HG03565 (cell line): ENCODE measurements around the gene SYP.

Experiments used
- ATAC-seq: cut with Tn5 transposase; IDR thresholded peaks from one replicate; pipeline ENCODE4 v1.9.1; 2021; ENCODE audit warnings: mild to moderate bottlenecking, moderate library complexity; ENCODE audit not compliant: unreplicated experiment

The SYP gene

GRCh38 chrX:49199906-49200771 is at the start of gene SYP:
SYP (minus strand) TSS chrX:49200193; CDS start chrX:49200186, 7 bp downstream.
- peak; percentile 97 for ATAC-seq

- ATAC-seq = no peak
Observed at GRCh38 chrX:49249616-49250015, 49.6 kb upstream of the SYP start.

- ATAC-seq = no peak
Observed at GRCh38 chrX:49249071-49249470, 49.1 kb upstream of the SYP start.

GRCh38 chrX:49247916-49248811 is 48.2 kb upstream of the SYP start:
- no peak for ATAC-seq

DNA sequence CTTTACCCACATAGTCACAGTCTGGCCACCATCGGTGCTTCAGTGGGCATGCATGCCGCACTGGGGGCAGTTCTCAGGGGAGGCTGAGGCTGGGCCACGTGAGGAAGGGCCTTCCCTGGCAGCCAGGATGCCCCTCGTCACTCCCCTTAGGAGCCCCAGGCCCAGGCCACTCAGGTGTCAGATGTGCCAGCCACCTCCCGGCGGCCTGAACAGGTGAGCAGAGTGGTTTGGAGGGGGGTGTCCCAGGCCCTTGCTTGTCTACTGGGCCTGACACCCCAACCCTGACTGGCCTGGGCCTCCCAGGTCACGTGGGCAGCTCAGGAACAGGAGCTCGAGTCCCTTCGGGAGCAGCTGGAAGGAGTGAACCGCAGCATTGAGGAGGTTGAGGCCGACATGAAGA is 47.4 kb upstream of the SYP start:
- no peak for ATAC-seq

DNA sequence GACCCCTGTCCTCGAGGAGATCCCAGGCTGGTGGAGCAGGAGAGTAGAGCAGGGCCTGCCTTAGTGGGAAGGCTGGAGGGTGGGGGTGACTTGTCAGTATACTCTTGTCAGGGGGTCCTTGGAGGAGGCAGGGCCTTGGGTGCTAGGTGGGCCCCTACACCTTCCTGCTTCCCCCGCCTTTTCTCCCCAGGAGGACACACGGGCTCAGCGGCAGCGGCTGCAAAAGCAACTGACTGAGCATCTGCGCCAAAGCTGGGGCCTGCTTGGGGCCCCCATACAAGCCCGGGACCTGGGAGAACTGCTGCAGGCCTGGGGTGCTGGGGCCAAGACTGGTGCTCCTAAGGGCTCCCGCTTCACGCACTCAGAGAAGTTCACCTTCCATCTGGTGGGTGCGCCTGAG is 46.5 kb upstream of the SYP start:
- ATAC-seq = no peak

GRCh38 chrX:49244207-49244606 is 44.2 kb upstream of the SYP start:
- ATAC-seq = no peak

DNA sequence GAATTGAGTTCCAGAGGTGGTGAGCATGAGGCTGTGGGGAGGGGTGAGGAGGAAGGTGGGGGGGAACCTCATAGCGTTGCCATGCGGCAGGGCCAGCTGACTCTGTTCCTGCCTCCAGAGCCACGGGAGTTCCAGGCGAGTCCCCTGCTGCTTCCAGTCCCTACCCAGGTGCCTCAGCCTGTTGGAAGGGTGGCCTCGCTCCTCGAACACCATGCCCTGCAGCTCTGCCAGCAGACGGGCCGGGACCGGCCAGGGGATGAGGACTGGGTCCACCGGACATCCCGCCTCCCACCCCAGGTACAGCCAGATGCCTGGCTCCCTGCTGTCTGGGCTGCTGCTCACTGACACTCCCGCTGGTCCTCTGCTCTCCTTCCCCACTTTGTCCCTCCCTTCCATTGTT is 43.2 kb upstream of the SYP start:
- ATAC-seq = no peak

- no peak for ATAC-seq
Observed at GRCh38 chrX:49242545-49243066, 42.6 kb upstream of the SYP start.

DNA sequence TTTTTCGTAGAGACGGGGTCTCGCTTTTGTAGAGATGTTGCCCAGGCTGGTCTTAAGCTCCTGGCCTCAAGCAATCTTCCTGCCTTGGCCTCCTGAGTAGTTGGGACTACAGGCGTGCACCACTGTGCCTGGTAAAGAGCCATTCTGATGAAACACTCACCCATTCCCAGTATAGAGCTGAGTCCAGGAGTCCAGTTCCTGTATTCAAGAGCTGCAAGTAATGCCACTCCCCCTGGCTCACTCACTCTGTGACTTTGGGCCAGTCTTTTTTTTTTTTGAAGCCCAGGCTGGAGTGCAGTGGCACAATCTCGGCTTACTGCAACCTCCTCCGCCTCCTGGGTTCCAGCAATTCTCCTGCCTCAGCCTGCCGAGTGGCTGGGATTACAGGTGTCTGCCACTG is 38.7 kb upstream of the SYP start:
- no peak for ATAC-seq

DNA sequence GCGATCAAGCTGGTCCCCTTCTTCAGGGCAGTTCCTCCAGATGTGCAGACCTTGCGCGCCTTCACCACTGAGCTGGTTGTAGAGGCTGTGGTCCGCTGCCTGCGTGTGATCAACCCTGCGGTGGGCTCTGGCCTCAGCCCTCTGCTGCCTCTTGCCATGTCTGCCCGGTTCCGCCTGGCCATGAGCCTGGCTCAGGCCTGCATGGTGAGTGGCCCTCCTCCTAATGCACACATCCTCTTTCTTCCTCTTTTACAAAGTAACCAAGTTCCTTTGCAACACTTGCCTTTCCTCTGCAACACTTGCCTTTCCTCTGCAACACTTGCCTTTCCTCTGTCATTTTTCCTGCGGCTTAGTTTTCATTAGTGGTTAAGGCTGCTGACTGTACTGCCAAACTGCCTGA is 37.1 kb upstream of the SYP start:
- ATAC-seq = no peak

DNA sequence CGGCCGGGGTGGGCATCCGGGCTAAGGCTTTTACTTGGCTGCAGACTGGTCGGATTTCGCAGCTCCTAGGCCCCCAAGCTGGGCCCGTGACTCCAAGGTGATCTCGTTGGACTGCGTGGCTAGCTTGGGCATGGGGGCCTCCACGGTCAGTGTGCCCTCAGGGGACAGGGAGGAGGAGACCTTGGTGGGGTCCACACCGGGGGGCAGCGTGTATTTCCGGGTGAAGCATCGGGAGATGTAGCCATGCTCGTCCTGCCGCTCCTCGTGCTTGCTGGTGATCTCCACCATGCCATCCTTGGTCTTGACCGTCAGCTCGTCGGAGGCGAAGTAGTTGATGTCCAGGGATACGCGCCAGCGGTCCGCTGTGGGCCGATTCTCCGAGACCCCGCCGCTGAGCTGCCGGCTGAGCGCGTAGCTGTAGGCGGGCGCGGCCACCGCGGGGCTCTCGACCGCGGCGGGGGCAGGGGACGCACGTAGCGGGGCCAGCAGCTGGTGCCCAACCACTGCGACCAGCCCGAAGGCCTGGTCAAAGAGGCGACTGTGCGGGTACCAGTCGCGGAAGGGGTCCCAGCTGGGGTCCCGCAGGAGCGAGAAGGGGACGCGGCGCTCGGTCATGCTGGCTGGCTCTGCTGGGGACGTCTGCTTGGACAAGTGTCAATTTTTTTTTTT is 34.0 kb upstream of the SYP start:
- ATAC-seq = no peak

DNA sequence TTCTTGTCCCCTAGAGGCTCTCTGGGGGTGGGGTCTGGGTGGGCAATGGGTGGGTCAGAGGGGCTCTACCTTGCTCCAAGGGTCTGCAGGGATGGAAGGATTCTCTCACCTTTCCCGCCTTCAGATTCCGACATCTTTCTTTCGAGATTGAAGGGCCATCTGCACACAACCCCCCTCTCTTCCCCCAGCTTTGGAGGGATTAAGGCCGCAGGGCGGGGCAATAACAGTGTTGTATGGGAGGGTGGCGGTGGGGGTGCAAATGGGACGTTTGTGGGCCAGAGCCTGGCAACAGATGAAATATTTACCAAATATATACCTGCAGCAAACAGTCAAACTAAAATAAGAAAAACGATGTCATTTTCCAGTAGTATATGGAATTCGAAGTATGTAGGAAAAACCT is 33.2 kb upstream of the SYP start, which contains the start of gene CACNA1F:
CACNA1F (minus strand) TSS at position 165 of the 400 bp plus-strand sequence; CDS start at position 134, 31 bp downstream.
- no peak for ATAC-seq

- no peak for ATAC-seq
Observed at GRCh38 chrX:49232525-49232924, 32.5 kb upstream of the SYP start.

DNA sequence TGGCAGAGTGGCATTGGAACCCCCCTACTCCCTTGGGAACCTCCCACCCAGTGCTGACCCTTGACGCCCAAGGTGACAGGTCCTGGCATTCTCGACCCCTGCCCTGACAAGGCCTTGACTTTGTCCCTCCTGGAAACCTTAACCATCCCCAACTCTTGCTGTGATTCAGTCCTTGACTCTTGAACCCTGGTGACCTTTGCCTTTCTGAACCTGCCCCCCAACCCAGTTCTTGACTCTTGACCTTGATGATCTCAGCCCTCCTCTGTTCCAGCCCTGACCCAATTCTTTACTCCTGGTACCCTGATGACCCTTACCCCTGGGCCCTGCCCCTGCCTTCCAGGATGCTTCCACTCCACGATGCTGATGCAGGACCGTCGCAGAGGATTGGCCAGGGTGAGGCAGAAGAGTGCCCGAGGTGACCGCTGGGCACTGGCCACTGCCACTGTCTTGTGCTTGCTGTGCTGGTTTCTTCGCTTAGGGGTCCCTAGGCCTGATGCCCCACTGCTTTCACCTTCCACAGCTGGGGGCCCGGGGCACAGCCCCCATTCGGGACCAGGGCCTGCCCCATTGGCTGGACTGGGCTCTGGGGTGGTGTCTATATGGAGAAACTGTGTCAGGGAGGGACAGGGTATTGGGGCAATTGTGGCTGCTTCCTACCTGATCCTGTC is 31.5 kb upstream of the SYP start:
- ATAC-seq = no peak

DNA sequence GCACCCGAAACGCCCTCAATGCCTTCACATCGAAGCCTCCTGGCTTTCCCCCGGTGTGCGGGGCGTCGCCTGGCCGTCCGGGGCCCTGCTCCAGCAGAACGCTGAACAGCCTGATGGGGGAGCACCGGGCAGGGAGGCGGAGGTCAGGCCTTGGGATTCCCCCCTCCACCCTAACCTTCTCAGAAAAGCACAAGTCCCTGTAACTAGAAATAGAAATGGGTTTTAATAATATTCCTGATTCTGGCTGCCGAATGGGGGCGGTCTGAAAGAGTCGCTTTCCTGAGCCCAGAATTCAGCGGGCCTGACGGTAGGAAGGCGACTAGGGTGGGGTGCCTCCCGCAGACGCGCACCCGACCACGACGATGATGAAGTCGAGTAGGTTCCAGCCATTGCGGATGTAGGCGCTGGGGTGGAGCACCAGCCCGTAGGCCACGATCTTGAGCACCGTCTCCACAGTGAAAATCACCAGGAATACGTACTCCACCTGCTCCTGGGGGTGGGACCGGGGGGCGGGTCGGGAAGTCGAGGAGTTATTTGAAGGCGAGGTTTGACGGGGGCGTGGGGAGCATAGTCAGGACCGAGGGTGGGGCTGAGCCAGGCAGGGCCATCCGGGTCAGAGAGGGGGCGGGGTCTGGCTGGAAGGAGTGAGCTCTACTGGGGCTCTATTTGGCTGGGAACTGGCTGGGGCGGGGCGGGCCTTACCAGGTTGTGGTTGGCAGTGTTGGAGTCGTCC is 30.7 kb upstream of the SYP start:
- no peak for ATAC-seq

GRCh38 chrX:49228185-49228584 is 28.2 kb upstream of the SYP start:
- no peak for ATAC-seq

GRCh38 chrX:49227726-49228125 is 27.7 kb upstream of the SYP start:
- no peak for ATAC-seq

DNA sequence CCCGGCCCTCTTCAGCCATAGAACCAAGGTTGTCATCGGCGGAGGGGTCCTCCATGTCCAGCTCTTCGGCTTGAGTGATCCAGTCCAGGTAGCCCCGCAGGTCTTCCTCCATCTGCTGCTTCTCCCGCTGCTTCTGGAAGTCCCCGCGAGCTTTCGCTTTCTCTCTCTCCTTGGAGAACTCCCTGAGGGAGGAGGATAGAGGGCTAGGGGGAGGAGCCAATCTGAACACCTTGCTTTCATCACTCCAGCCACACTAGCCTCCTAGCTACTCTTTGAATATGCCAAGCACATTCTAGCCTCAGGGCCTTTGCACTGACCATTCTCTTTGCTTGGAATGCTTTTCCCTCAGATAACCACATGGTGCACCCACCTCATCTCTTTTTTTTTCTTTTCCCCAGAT is 27.0 kb upstream of the SYP start:
- ATAC-seq = no peak

GRCh38 chrX:49225858-49226257 is 25.9 kb upstream of the SYP start:
- ATAC-seq = no peak
